ENCODE results near the gene STIM1.
"Not testable (repeated sequence)": the region's sequence is repeated elsewhere in the genome, so short reads cannot be mapped to it uniquely, and the experiment has no call there.

The STIM1 gene

GRCh38 chr11:4084406-4085125 is 229.1 kb downstream of the STIM1 start:
- DNase-seq: no peak

- no peak for DNase-seq
Observed at GRCh38 chr11:4085575-4085974, 230.1 kb downstream of the STIM1 start.

GRCh38 chr11:4086575-4087353 is 231.3 kb downstream of the STIM1 start:
- DNase-seq: no peak

DNA sequence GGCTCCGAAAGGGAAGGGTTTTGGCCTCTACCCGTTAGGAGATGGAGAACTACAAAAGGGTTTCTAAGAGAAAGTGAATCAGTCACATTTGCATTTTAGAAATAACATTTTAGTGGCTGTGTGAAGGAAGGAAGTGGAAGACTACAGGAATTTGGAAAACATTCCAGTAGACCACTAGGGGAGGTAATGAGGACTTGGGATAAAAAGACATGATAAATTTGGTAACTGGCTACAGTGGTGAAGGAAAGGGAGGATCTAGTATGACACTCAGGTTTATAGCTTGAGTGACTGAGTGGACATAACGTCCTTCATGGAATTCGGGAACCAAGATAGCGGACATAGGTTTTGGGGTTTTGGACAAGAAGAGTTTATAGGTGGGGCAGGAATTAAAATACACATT is 232.1 kb downstream of the STIM1 start:
- DNase-seq: no peak

- no peak for DNase-seq
Observed at GRCh38 chr11:4090258-4090657, 234.8 kb downstream of the STIM1 start.

- no peak for DNase-seq
Observed at GRCh38 chr11:4092026-4092425, 236.6 kb downstream of the STIM1 start.

DNA sequence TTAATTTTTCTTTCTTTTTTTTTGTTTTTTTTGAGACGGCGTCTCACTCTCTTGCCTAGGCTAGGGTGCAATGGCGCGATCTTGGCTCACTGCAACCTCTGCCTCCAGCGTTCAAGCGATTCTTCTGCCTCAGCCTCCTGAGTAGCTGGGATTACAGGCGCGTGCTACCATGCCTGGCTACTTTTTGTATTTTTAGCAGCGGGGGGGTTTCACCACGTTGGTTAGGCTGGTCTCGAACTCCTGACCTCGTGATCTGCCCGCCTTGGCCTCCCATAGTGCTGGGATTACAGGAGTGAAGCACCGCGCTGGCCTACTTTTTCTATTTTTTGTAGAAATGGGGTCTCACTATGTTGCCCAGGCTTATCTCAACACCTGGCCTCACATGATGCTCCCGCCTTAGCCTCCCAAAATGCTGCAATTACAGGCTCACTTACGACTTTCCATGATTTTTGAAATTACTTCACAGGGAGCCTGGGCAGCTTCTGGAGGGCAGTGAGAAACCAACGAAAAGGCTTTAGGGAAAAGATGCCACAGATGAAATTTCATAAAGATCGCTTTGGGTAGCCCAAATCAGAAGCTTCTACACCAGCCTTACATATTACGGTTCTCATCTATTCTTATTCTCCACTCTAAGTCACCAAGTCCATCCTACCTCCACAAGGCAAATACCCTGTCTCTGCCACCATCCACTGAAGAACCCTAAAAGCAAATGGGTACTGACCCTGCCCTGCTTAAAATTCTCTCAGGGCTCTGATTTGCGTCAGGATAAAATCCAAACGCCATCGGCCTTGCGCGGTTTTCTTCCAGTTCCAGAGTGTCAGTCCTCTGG is 238.3 kb downstream of the STIM1 start:
- DNase-seq: no peak

- DNase-seq: peak; percentile 95
Observed at GRCh38 chr11:4094348-4095291, 239.2 kb downstream of the STIM1 start, which contains the start of gene RRM1. Gene RRM1 (plus strand): TSS chr11:4094799. CDS start chr11:4095013, 214 bp downstream.

DNA sequence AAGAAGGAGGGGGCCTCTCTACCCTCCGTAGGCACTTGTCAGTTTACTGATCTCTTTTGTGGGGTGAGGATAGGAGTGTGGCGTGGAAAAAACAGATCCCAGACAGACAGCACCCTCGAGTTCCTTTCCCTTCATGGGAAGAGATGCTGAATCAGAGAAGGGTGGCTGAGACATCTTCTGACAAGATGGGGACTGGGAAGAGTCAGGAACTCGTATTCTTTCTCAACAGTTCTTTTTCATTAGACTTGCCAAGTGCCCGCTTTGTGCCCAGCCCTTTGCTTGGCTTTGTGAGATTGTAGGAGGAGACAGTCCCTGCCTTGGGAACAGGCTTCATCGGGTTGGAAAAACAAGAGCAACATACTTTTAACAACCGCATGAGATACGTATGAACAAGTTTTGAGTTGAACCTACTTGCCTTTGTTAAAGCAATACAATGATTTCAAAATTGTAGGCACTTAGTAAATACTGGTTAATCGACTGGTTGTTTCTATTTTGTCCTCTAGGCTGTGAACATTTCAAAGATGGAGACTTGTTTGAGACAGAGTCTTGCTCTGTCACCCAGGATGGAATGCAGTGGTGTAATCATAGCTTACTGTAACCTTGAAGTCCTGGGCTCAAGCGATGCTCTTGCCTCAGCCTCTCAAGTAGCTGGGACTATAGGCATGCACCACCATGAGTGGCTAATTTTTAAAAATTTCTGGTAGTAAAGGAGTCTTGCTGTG is 240.2 kb downstream of the STIM1 start:
- no peak for DNase-seq

- no peak for DNase-seq
Observed at GRCh38 chr11:4098026-4098621, 242.7 kb downstream of the STIM1 start.

DNA sequence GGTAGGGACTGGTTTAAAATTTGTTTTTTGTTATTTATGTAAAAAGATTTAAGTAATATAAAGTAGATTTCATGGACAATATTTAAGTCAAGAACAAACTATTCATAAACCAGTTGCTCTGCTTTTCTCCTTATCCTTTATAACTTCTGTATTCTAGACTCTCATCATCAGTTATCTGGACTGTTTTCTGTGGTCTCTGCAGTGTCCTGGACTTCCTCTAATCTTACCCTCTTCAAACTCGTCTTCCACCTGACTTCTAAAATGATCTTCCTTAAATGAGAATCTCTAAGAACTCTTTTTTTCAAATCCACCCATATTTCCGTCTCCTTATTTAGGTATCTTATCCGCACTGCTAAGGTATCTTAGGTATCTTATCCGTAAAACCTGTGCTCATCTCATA is 247.2 kb downstream of the STIM1 start:
- no peak for DNase-seq

GRCh38 chr11:4103269-4103668 is 247.8 kb downstream of the STIM1 start:
- DNase-seq: no peak

- no peak for DNase-seq
Observed at GRCh38 chr11:4105916-4106315, 250.5 kb downstream of the STIM1 start.

GRCh38 chr11:4111834-4112233 is 256.4 kb downstream of the STIM1 start:
- no peak for DNase-seq

- no peak for DNase-seq
Observed at GRCh38 chr11:4115128-4115527, 259.7 kb downstream of the STIM1 start.

DNA sequence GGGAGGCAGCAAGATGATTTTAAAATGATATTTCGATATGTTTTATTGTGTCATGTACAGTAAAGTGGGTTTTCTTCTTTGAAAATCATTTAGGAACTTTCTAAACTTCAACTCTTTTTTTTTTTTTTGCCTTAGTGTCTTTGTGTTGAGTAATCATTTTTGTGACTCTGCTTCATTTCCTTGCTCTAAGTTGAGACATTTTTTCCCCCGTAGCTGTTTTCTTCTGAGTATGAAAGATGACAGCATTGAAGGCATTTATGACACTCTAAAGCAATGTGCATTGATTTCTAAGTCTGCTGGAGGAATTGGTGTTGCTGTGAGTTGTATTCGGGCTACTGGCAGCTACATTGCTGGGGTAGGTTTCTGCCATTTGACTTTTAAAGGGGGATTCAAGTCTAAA is 262.6 kb downstream of the STIM1 start:
- DNase-seq: no peak

- no peak for DNase-seq
Observed at GRCh38 chr11:4123218-4123617, 267.8 kb downstream of the STIM1 start.

- DNase-seq: no peak
Observed at GRCh38 chr11:4125141-4125540, 269.7 kb downstream of the STIM1 start.

- no peak for DNase-seq
Observed at GRCh38 chr11:4127357-4127756, 271.9 kb downstream of the STIM1 start.

- DNase-seq: not testable (repeated sequence)
Observed at GRCh38 chr11:4130219-4130618, 274.8 kb downstream of the STIM1 start.

DNA sequence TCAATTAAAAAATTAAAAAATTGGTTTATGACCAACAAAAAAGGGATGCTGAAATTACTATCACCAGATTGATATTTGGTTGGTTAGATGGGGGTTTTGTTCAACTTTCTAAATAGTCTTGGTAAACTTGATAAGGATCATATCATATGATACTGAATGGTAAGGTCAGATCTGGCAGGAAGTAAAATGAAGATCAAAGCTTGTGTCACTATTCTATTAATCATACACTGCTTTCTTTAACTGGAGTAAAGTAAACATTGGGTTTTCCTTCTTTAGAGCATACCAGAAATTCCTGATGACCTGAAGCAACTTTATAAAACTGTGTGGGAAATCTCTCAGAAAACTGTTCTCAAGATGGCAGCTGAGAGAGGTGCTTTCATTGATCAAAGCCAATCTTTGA is 279.3 kb downstream of the STIM1 start:
- no peak for DNase-seq
